ENCODE results near the gene CCBE1. TPM values are rescaled to one million over a fixed set of nuclear protein-coding genes. Genes with fewer than 3 reads are reported as not detected.

Gene CCBE1
- polyA plus RNA-seq, 3 donors: 0.23 to 1.0 (median 0.90) TPM

DNA sequence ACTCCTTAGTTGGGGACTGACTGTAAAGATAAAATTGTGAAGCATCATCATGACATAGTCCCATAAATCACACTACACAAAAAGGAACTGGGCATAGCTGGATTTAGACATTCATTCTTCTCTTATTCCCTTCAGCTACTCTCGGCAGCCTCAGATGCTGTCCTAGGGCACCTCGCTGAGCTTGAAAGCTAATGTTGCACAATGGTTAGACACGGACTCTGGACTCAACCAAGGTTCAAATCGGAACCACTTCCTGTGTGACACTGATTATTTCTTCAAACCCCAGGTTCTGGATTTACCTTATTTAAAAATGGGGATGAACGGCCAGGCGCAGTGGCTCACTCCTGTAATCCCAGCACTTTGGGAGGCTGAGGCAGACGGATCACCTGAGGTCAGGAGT is 89.8 kb downstream of the CCBE1 start:
- WGBS, 3 donors: 86 to 91% (median 88%) methylated on average over 7 of the region's 7 CpGs
- H3K27ac ChIP-seq (ENCODE audit: low read depth, low read length): no peak overlapping the region

DNA sequence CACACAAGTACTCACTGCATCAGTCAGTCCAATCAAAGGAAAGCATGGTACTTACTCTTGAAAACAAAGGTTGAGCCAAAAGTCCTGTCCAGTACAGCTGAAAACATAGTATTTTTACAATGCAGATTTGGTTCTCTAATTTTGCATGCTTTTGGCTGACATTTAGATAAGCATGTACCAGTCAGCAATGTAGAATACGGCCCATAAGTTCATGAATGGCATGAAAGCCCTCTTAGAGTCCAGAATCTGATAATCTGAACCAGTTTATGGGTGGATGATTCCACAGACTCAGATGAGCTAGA is 90.2 kb downstream of the CCBE1 start:
- WGBS, 3 donors: 71 to 95% (median 89%) methylated on average over 1 of the region's 1 CpG
- H3K27ac ChIP-seq (ENCODE audit: low read depth, low read length): no peak overlapping the region

DNA sequence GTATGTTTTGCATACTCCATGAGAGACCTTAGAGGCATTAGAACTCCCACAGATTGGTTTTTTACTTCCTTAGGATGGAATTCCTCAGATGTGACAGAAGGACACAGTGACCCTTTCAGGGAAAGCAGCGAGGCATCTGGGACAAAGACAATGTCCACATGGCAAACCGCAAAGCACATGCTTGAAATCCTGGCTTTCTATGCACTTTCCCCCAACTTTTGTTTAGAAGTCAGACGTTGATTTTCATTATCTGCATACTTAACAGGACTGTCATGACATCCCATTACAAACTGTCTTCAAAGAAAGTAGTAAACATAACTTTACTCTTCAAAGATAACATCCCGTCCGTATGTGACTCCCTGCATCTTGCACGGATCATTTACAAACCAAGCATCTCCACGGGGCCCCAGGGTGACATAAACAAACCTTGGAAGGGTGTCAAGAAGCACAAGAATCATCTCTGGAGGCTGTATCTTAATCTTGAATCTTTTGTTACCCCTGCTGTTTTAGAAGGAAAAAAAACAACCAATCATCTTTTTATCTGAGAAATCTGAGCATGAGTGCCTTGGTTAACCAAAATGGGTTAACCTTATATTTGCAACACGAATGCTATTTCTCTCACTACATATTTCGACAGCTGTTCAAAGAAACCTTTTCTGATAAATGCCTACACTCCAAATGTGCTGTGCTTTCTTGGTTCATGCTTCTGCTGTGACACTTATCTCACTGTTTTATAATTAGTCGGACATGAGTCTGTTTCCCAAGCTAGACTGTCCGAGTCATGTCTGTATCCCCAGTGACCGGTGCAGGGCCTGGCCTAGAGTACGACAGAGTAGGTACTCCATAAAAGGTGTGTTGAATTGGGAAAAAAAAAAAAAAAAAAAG is 90.8 kb downstream of the CCBE1 start:
- no peak overlapping the region for H3K27ac ChIP-seq (ENCODE audit: low read depth, low read length)
- WGBS, 3 donors: 50 to 68% (median 64%) methylated on average over 13 of the region's 13 CpGs

DNA sequence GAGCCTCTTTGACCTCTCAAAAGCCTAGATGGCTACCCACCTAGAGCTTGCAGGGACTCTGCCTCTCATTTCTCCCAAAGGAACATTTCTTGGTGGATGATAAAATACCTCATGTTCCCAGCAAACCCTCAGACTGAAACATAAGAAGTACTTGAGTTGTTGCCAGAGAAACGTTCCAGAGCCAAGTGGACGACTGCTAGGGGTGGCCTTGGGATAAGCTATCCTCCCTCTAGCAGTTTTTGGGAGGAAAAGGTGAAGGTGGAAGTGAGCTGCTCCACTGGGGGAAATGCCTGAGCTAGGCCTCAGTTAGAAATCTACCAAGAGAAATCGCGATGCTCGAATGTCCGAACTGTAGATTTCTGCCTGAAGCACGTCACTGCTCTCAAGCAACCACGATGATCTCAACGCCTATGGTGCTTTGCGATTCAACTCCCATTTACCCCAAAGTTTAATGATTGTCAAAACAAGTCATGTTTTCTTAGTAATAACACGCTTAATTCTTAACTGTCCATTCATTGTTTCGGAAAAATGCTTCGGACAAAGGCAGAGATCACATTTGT is 91.5 kb downstream of the CCBE1 start:
- WGBS, 3 donors: 71 to 82% (median 81%) methylated on average over 13 of the region's 13 CpGs
- no peak overlapping the region for H3K27ac ChIP-seq (ENCODE audit: low read depth, low read length)

DNA sequence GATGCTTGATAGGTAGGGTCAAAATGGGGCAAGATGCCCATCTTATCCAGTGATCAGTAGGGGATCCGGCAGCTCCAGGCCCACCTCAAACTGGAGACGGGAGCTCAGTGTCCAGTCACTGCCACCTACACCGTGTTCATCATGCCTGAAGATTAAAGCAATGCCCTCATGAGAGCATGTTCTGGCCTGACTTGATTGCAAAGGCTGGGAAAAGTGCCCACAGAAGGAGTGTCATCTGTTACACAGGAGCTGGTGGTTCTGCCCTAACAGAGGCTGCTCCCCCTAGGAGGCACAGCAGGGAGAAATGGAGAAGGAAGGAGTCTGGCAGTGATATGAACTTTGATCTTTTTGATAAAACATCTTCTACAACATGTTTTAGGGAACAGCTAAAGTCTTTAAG is 92.3 kb downstream of the CCBE1 start:
- WGBS, 3 donors: 82 to 91% (median 90%) methylated on average over 3 of the region's 3 CpGs
- no peak overlapping the region for H3K27ac ChIP-seq (ENCODE audit: low read depth, low read length)

DNA sequence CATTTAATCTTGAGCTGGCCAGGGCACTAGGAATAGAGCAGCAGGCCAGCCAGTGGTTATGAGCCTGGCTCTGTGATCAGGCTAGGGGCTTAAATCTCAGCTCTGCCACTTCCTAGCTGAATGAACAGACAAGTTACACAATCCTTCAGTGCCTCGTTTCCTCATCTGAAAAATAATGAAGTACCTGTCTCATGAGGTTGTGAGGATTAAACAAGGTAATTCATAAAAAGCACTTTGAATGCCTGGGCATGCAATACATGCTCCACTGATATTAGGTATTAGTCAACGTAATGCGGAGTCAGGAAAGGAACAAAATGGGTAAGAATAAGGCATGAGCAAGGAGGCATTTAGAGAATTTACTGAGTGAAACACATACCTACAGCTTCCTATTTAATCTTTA is 100.2 kb downstream of the CCBE1 start:
- H3K27ac ChIP-seq (ENCODE audit: low read depth, low read length): no peak overlapping the region
- WGBS, 3 donors: 73 to 79% (median 76%) methylated on average over 3 of the region's 3 CpGs

DNA sequence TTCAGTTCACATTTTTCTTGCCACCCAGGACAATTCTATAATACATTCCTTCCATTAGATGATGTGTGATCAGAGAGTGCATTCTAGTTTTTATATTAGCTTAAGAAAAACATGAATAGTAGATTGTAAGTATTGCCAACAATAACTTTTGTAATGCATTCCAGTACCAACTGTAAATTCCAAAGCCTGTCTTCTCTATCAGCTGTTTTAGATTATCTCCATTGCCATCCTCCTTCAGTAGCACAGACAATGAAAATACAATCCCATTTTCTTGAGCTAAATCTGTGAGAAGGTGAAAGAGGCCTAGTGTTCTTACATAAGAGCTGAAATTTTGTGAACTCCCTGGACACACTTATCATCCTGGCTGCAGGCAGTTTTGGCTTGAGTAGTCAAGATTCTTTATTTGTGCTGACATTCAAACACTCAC is 103.9 kb downstream of the CCBE1 start:
- H3K27ac ChIP-seq (ENCODE audit: low read depth, low read length): no peak overlapping the region

DNA sequence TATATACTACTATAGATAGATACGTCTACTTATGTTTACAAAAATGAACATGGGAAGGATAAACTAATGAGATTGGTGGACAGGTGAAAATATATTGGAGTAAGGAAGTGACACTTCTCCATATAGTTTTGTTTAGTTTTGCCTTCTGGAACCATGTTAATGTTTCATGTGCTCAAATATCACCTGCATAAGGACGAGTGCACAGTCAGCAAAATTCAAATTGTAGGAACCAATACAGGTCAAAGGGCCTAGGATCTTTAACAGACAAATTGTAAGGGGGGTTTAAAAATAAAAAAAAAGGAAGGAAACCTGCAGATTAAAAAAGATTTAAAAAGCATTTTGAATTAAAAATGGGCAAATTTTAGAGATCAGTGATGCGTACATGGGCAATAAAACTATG is 104.6 kb downstream of the CCBE1 start:
- WGBS, 3 donors: 78 to 93% (median 90%) methylated on average over 3 of the region's 3 CpGs
- H3K27ac ChIP-seq (ENCODE audit: low read depth, low read length): no peak overlapping the region

DNA sequence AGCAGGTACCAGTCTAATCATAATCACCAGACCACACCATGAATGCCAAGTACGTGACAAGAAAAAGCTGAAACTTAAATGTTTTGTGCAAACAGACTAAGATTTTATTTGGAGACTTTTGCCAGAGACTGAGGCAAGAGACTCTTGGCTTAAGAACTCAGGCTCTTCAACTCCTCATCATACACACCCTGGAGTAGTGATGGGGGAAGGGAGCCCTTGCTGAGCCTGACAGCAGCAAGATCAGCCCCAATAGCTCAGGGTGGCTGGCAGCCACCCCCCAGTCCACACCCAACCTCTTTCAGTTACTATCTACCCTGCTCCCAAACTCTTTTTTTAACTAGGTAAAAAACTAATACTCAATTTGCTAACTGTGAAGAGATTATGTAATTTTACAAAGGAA is 114.8 kb downstream of the CCBE1 start:
- WGBS, 3 donors: 48 to 74% (median 74%) methylated on average over 1 of the region's 1 CpG
- H3K27ac ChIP-seq (ENCODE audit: low read depth, low read length): no peak overlapping the region

DNA sequence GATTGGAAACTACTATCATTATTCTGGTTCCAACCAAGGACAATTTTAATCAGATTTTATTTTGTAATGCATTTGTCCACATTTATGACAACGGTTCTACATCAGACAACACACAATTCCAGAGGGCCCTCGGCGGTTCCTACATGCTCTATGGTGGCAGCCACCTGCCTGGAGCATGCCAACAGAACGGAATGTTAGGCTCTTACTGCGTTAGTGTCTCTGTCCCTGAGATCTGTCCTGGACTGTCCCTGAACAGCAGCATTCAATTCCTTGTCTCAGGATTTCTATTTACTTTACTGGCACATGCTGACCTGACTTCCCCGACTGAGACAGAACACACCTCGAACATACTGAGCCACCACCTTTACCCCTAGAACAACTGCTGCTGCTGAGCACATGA is 117.7 kb downstream of the CCBE1 start:
- H3K27ac ChIP-seq (ENCODE audit: low read depth, low read length): no peak overlapping the region
- 49 to 86% (median 82%) methylated on average over 7 of the region's 7 CpGs for WGBS, 3 donors

DNA sequence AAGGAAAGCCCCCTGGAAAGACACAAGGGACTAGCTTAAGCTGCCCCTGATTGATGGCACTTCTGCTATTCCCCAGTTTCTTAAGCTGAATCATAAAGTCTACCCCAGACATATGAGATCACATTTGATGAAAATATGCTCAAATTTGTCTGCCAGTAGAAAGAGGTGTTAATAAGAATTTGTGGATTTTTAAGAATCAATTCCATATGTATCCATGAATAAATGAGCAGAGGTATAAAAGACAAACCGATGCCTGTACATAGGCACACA is 119.9 kb downstream of the CCBE1 start:
- 63 to 97% (median 90%) methylated on average over 1 of the region's 1 CpG for WGBS, 3 donors

DNA sequence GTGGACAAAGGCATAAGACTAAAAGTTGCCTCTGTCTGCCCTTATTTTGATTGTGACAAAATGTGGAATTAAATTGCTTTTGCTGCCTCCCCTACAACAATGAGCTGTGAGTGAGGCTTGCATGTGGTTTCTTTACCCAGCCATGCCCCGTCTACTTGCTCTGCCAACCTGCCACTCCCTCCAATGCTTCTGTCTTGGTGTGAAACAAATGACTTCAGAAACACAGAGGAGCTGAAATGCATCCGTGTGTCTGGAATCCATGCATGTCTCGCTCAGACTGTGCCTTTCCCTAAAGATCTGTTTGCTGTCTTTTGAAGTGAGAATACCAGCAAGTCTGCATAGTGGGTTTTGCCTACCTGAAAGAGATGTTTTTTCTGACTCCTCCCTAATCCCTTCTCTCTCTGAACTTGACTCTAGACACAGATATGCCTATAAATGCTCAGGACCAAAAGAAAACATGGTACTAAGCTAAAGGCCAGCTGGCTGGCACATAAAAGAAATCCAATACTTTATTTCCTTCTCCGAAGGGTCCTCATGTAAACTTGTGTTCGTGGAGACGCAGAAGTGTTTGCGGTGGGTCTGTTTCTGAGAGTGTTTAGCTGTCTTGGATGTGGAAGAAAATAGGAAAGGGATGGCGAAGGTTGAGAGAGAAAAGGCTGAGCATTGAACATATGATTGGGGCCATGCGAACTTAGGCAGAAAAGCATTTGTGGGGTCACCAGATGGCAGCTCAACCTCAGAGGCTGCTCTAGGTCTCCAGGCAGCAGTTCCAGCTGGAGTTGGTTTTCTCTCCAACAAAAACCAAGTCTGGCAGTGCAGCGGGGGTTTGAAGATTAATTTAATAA is 120.5 kb downstream of the CCBE1 start:
- 76 to 87% (median 81%) methylated on average over 10 of the region's 10 CpGs for WGBS, 3 donors
- H3K27ac ChIP-seq (ENCODE audit: low read depth, low read length): no peak overlapping the region

More for the DNA sequence above, 119.9 kb downstream of the CCBE1 start:
- no peak overlapping the region for H3K27ac ChIP-seq (ENCODE audit: low read depth, low read length)

DNA sequence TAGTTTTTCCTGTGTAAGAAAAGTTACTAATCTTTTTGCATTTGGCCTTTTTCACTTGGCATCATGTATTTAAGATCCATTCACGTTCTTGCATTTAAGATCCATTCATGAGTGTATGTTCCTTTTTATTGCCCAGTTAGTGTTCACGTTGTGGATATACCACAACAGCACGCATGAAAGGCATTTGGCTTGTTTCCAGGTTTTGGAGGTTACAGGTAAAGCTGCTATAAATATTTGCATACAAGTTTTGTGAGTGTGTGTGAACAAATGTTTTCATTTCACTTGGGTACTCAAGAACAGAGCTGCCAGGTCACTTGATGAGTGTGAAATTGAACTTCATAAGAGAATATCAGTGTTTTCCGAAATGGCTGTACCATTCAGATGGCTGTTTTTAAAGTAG is 121.2 kb downstream of the CCBE1 start:
- 66 to 79% (median 72%) methylated on average over 4 of the region's 4 CpGs for WGBS, 3 donors
- no peak overlapping the region for H3K27ac ChIP-seq (ENCODE audit: low read depth, low read length)

DNA sequence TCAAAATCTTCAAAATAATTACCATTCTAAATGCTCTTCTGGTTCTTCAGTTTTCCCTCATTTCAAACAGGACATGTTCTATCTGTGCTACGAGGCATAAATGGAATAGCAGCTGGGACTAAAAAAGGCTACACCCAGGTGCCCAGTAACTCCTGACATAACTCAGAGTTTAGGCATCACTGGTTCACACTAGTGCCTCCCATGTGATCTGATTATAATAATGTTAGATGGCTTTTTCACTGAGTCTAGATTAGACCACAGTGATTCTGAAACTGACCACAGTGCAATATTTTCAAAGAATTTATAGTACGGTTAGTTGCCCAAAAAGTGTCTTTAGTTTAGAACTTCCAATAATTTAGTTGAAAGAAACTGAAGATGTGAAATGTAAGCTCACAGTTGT is 123.3 kb downstream of the CCBE1 start:
- 64 to 80% (median 74%) methylated on average over 2 of the region's 2 CpGs for WGBS, 3 donors
- H3K27ac ChIP-seq (ENCODE audit: low read depth, low read length): no peak overlapping the region

DNA sequence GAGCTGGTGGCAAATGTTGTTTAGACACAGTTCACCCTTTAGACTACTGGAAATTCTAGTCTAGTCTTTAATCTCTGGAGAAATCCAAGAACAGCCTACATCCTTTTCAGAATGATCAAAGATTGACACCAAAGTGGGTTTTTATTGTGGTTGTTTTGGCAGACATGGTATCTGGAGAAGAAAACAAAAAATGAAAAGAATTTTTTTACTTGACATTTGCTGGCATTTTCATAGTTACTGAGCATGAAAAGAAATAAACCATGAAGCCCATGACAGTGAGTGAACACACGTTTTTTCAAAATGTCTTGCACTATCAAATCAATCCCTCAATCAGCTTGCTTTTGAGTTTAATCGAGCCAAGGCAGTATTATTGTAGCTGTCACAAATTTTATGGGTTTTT is 125.3 kb downstream of the CCBE1 start:
- H3K27ac ChIP-seq (ENCODE audit: low read depth, low read length): no peak overlapping the region
- 59 to 82% (median 71%) methylated on average over 2 of the region's 2 CpGs for WGBS, 3 donors

DNA sequence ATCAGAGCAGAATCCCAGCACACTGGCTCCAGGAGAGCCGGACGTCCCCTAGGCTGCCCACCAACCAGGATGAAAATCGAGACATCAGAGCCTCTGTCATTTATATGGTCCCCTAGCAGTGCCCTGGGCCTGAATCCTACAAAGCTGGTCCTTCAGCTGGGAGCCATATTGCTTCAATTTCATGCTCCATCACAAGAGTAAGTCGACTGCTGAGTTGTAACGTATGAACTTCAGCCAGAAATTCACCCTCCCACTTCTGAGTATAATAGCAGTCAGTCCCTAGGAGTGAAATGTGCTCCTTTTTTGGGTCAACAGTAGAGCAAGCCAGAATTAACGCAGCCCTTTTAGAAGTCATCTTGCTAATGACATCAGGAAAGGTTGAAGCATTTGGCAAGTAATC is 126.4 kb downstream of the CCBE1 start:
- no peak overlapping the region for H3K27ac ChIP-seq (ENCODE audit: low read depth, low read length)
- WGBS, 3 donors: 67 to 76% (median 75%) methylated on average over 6 of the region's 6 CpGs

DNA sequence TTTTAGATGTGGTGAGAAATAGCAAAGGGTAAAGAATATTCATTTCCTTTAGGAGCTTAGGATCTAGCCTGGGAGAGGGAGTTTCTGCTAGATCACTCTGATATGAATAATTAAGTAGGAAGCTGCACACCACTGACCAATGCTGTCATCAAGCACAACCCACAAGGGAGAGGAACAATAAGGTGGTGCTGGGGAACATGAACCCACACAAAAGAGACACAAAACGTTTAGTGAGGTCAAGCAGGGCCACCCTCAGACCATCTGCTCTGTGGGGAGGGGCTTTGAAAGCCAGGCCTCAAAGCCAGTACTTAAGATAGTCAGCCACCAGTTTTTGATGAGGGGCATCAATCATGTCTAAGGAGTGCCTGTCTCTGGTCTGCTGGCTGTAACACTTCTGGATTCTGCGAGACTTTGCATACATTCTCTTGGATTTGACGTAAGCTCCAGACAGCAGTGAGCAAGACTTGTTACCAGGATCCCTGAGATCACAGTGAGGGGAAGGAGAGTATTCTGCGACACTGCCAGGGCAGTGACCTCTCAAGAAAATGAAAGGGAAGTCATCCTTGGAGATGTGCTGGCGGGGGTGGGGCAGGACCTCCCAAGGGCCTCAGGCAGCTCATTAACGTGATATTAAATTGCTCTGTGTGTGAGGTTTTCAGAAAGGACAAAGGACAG is 127.0 kb downstream of the CCBE1 start:
- 45 to 68% (median 66%) methylated on average over 6 of the region's 6 CpGs for WGBS, 3 donors
- H3K27ac ChIP-seq (ENCODE audit: low read depth, low read length): no peak overlapping the region

DNA sequence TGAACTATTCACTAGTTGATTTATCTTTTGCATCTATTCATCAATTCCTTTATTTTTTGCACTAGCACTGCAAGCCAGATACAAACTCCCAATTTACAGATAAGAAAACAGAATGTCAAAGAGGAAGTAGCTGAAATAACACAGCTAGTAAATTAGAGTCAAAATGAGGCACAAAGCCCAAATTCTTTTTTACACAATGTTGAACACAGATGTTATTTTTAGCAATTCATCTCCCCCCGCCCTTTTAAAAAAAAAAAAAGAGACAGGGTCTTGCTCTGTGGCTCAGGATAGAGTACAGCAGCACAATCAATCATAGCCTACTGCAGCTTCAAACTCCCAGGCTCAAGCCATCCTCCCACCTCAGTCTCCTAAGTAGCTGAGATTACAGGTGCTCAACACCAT is 127.8 kb downstream of the CCBE1 start:
- H3K27ac ChIP-seq (ENCODE audit: low read depth, low read length): no peak overlapping the region
- WGBS, 3 donors: 20 to 32% (median 29%) methylated on average over 1 of the region's 1 CpG

DNA sequence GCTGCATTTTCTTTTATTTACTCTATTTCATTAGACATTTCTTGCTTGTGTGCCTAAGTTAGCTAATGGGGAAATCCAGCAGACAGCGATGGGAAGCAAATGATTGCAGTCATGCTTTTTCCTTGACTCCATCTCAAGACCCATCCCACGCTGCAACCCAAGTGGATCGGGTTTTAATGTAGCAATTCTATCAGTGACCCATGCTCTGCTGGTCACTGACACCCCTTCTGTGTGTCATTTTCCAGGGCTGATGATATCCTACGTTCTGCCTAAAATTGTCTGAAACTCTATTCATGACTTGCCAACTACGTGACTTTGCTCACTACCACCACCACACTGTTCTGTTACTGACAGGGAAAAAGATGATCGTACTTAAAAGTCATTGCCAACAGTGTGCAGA is 129.8 kb downstream of the CCBE1 start:
- WGBS, 3 donors: 71 to 75% (median 72%) methylated on average over 6 of the region's 6 CpGs
- H3K27ac ChIP-seq (ENCODE audit: low read depth, low read length): no peak overlapping the region

Measured in adipose tissue (tissue), 3 donors.